Measurements from ENCODE around the gene KCNK2. TPM values are rescaled to one million over a fixed set of nuclear protein-coding genes. Genes with fewer than 3 reads are reported as not detected.

The KCNK2 gene
- total RNA-seq (2022; extraction: Qiagen RNA extraction; ENCODE audit: low read depth): 0.05 to 0.33 TPM (median 0.09 TPM) in 4 of 5 replicates, not detected in the other

GRCh38 chr1:215082532-215083382 is at the start of gene KCNK2:
KCNK2 (plus strand) TSS chr1:215082737; CDS start chr1:215083386, 649 bp downstream.

